ENCODE results near the gene PHLDB1.

GRCh38 chr11:118684187-118684586, 76.8 kb downstream of the PHLDB1 start:
- TF ChIP-seq, protein P1, sequence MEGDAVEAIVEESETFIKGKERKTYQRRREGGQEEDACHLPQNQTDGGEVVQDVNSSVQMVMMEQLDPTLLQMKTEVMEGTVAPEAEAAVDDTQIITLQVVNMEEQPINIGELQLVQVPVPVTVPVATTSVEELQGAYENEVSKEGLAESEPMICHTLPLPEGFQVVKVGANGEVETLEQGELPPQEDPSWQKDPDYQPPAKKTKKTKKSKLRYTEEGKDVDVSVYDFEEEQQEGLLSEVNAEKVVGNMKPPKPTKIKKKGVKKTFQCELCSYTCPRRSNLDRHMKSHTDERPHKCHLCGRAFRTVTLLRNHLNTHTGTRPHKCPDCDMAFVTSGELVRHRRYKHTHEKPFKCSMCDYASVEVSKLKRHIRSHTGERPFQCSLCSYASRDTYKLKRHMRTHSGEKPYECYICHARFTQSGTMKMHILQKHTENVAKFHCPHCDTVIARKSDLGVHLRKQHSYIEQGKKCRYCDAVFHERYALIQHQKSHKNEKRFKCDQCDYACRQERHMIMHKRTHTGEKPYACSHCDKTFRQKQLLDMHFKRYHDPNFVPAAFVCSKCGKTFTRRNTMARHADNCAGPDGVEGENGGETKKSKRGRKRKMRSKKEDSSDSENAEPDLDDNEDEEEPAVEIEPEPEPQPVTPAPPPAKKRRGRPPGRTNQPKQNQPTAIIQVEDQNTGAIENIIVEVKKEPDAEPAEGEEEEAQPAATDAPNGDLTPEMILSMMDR (IDR thresholded peaks at IDR 0.05; ENCODE audit: extremely low read depth in 1 of 2, insufficient read depth in 1 of 2, low read depth in 1 of 2, low read length in 2 of 2), result no peak
- TF ChIP-seq EZH2 (IDR thresholded peaks at IDR 0.05; ENCODE audit: borderline replicate concordance, low read depth, low read length, severe bottlenecking) (no peak), MYC (IDR thresholded peaks at IDR 0.05; ENCODE audit: low read depth, low read length) (no peak), POLR2AphosphoS5 (IDR thresholded peaks at IDR 0.05; ENCODE audit: insufficient read depth, low read depth, low read length) (no peak), POLR2A (IDR thresholded peaks at IDR 0.05; ENCODE audit: low read depth, low read length) (no peak), JUN (IDR thresholded peaks at IDR 0.05; ENCODE audit: borderline replicate concordance, insufficient read depth, insufficient read length, low read depth) (no peak)
